Measurements from ENCODE around the gene CGNL1. TPM values are rescaled to one million over a fixed set of nuclear protein-coding genes. Genes with fewer than 3 reads are reported as not detected.
A peak's percentile ranks its signal among the peaks of the same experiment; 100 is the strongest.

CGNL1 gene
- total and polyA plus RNA-seq, 2 experiments from 2014 or later, result 11.4 to 13.1 TPM

GRCh38 chr15:57518779-57519405 is 142.6 kb downstream of the CGNL1 start:
- Histone ChIP-seq H3K27ac (no peak overlapping the region), H3K9me3 (ENCODE audit: low read depth) (no peaks in the 10 kb centered on the region), H2AFZ (no peak overlapping the region), H3K27me3 (no peaks in the 10 kb centered on the region), H3K4me3 (no peak overlapping the region), H3K36me3 (replicated peaks; ENCODE audit: insufficient read depth, low read depth) (no peaks in the 10 kb centered on the region), H4K20me1 (ENCODE audit: insufficient read depth, poor library complexity, severe bottlenecking) (no peaks in the 10 kb centered on the region), H3K4me1 (ENCODE audit: insufficient read depth) (no peaks in the 10 kb centered on the region), H3K79me2 (no peaks in the 10 kb centered on the region), H3K9me2 (replicated peaks; ENCODE audit: insufficient read depth) (no peaks in the 10 kb centered on the region), H3K4me2 (no peak overlapping the region)
- TF ChIP-seq CTCF (IDR thresholded peaks at IDR 0.05; ENCODE audit: poor library complexity) (no peak), EZH2phosphoT487 (IDR thresholded peaks at IDR 0.05; ENCODE audit: low read depth, severe bottlenecking, unreplicated experiment) (no peak), EZH2 (IDR thresholded peaks at IDR 0.05; ENCODE audit: borderline replicate concordance) (no peak)
- 78% methylated on average over 13 of the region's 13 CpGs for WGBS (ENCODE audit: low lambda C conversion rate, missing lambda C conversion rate)
- DNase-seq (ENCODE audit: low spot score), result no peak

GRCh38 chr15:57519806-57520205 is 143.5 kb downstream of the CGNL1 start:
- no peaks in the 10 kb centered on the region for H3K27me3 ChIP-seq
- H2AFZ ChIP-seq, result no peak overlapping the region
- no peaks in the 10 kb centered on the region for H3K4me1 ChIP-seq (ENCODE audit: insufficient read depth)
- H3K79me2 ChIP-seq, result no peaks in the 10 kb centered on the region
- H3K36me3 ChIP-seq (replicated peaks; ENCODE audit: insufficient read depth, low read depth), result no peaks in the 10 kb centered on the region
- H3K9me2 ChIP-seq (replicated peaks; ENCODE audit: insufficient read depth), result no peaks in the 10 kb centered on the region
- H3K9me3 ChIP-seq (ENCODE audit: low read depth), result no peaks in the 10 kb centered on the region
- H3K4me3 ChIP-seq, result no peak overlapping the region
- H4K20me1 ChIP-seq (ENCODE audit: insufficient read depth, poor library complexity, severe bottlenecking), result no peaks in the 10 kb centered on the region
- DNase-seq (ENCODE audit: low spot score), result no peak
- no peak overlapping the region for H3K4me2 ChIP-seq
- no peak overlapping the region for H3K27ac ChIP-seq
- WGBS (ENCODE audit: low lambda C conversion rate, missing lambda C conversion rate), result 85% methylated on average over 4 of the region's 4 CpGs
- TF ChIP-seq EZH2 (IDR thresholded peaks at IDR 0.05; ENCODE audit: borderline replicate concordance), result no peak

- H3K4me2 ChIP-seq, result no peak overlapping the region
- H4K20me1 ChIP-seq (ENCODE audit: insufficient read depth, poor library complexity, severe bottlenecking), result no peaks in the 10 kb centered on the region
- no peak for DNase-seq (ENCODE audit: low spot score)
- no peak overlapping the region for H3K4me3 ChIP-seq
- no peaks in the 10 kb centered on the region for H3K9me3 ChIP-seq (ENCODE audit: low read depth)
- TF ChIP-seq EZH2phosphoT487 (IDR thresholded peaks at IDR 0.05; ENCODE audit: low read depth, severe bottlenecking, unreplicated experiment) (no peak), EZH2 (IDR thresholded peaks at IDR 0.05; ENCODE audit: borderline replicate concordance) (no peak), CTCF (IDR thresholded peaks at IDR 0.05; ENCODE audit: poor library complexity) (no peak)
- 92% methylated on average over 2 of the region's 2 CpGs for WGBS (ENCODE audit: low lambda C conversion rate, missing lambda C conversion rate)
- no peaks in the 10 kb centered on the region for H3K79me2 ChIP-seq
- H3K36me3 ChIP-seq (replicated peaks; ENCODE audit: insufficient read depth, low read depth), result no peaks in the 10 kb centered on the region
- no peaks in the 10 kb centered on the region for H3K9me2 ChIP-seq (replicated peaks; ENCODE audit: insufficient read depth)
- no peaks in the 10 kb centered on the region for H3K27me3 ChIP-seq
- no peak overlapping the region for H3K27ac ChIP-seq
- no peak overlapping the region for H2AFZ ChIP-seq
- peaks cover 9% of the 10 kb centered on the region for H3K4me1 ChIP-seq (ENCODE audit: insufficient read depth)
These were observed 145.2 kb downstream of the CGNL1 start for GRCh38 chr15:57521503-57521902.

- TF ChIP-seq EZH2phosphoT487 (IDR thresholded peaks at IDR 0.05; ENCODE audit: low read depth, severe bottlenecking, unreplicated experiment), result no peak
- TF ChIP-seq CTCF (IDR thresholded peaks at IDR 0.05; ENCODE audit: poor library complexity), result no peak
- TF ChIP-seq EZH2 (IDR thresholded peaks at IDR 0.05; ENCODE audit: borderline replicate concordance), result no peak
These were observed 145.8 kb downstream of the CGNL1 start for GRCh38 chr15:57522148-57522547.

More at GRCh38 chr15:57522148-57522547, 145.8 kb downstream of the CGNL1 start:
- Histone ChIP-seq H3K36me3 (replicated peaks; ENCODE audit: insufficient read depth, low read depth) (no peaks in the 10 kb centered on the region), H3K4me3 (no peak overlapping the region), H3K9me3 (ENCODE audit: low read depth) (no peaks in the 10 kb centered on the region), H3K9me2 (replicated peaks; ENCODE audit: insufficient read depth) (no peaks in the 10 kb centered on the region), H4K20me1 (ENCODE audit: insufficient read depth, poor library complexity, severe bottlenecking) (no peaks in the 10 kb centered on the region), H3K27me3 (no peaks in the 10 kb centered on the region), H3K79me2 (no peaks in the 10 kb centered on the region), H2AFZ (peak overlapping the region; percentile 19), H3K4me2 (no peak overlapping the region), H3K27ac (peak overlapping the region; percentile 28), H3K4me1 (ENCODE audit: insufficient read depth) (peaks cover 15% of the 10 kb centered on the region)
- DNase-seq (ENCODE audit: low spot score), result no peak
- 59% methylated on average over 9 of the region's 9 CpGs for WGBS (ENCODE audit: low lambda C conversion rate, missing lambda C conversion rate)

All from hepatocyte (in vitro differentiated cells).